Measurements from ENCODE around the gene LRRC23. TPM values are rescaled to one million over a fixed set of nuclear protein-coding genes. Genes with fewer than 3 reads are reported as not detected.

LRRC23 gene
- polyA plus RNA-seq (2011; rRNA removed) (33.3 and 40.4 TPM in 2 replicates), polyA plus RNA-seq (2017; fragmentation: RNase III; extraction: RNeasy Plus Mini Kit Qiagen cat#74134 plus additional on column Dnase treatment) (17.2 to 19.1 TPM (median 19.1 TPM) in 3 replicates), polyA minus RNA-seq (2011; rRNA and poly(A)+ RNA removed) (16.6 and 22.1 TPM in 2 replicates)
- 19.4 and 20.2 TPM in 2 replicates for polyA plus RNA-seq (2012; cell fraction: cytosol; rRNA removed)
- polyA plus RNA-seq (2012; cell fraction: nucleus; rRNA removed) = 11.1 and 15.2 TPM in 2 replicates

GRCh38 chr12:6904280-6905276 is at the start of gene LRRC23:
Gene LRRC23, plus strand, starts transcription at chr12:6904822. Its CDS starts 812 bp downstream, at chr12:6905634.
- H3K27ac ChIP-seq = peak within 1 kb of the TSS; percentile 82 to 91
- TF ChIP-seq POLR2A (IDR thresholded peaks at IDR 0.05; ENCODE audit: low read length) (peak; percentile 71), KDM1A (IDR thresholded peaks at IDR 0.05; ENCODE audit: low read depth) (no peak), BCL3 (IDR thresholded peaks at IDR 0.05) (0 out of 3 replicates have a peak, but pooled peaks have one; percentile 26), PHF8 (IDR thresholded peaks at IDR 0.05; ENCODE audit: borderline replicate concordance, low read depth) (peak; percentile 54; the same call in 1 of the 2 replicates), MAX (IDR thresholded peaks at IDR 0.05) (peak; percentile 29), JUN (IDR thresholded peaks at IDR 0.05) (peak in 1 of 2 experiments; percentile 71; a peak in 1 of 5 replicates), FOSL2 (IDR thresholded peaks at IDR 0.05) (no peak), FOSL2 (CRISPR knock-in tag; IDR thresholded peaks at IDR 0.05) (peak; percentile 33; the same call in 1 of the 2 replicates), HOXB5 (CRISPR knock-in tag; IDR thresholded peaks at IDR 0.05) (0 out of 2 replicates have a peak, but pooled peaks have one; percentile 17), RCOR1 (IDR thresholded peaks at IDR 0.05; ENCODE audit: low read depth, low read length) (no peak), CEBPB (IDR thresholded peaks at IDR 0.05) (peak in 1 of 2 experiments; percentile 64; a peak in 2 of 4 replicates), CTCF (IDR thresholded peaks at IDR 0.05) (no peak), E2F6 (IDR thresholded peaks at IDR 0.05; ENCODE audit: borderline replicate concordance, low read depth) (0 out of 2 replicates have a peak, but pooled peaks have one; percentile 18)
- 9% methylated on average over 31 of the region's 34 CpGs for WGBS (ENCODE audit: missing lambda C conversion rate)
- ChIA-PET POLR2A (interaction anchor here (0.7 to 2.5 kb wide), 7 partner anchors 10 to 215 kb away, joined by 3 to 10 read pairs (median 5); partner anchors contain the start of genes C12orf57, ENO2, RNU7-1 and SPSB2), CTCF (interaction anchor here (1.1 to 22.2 kb wide), 6 partner anchors 10 to 57 kb away, joined by 3 to 232 read pairs (median 36); partner anchors contain the start of genes SPSB2 and TPI1)
- peaks cover 11% of the 10 kb centered on the region; the same call in 2 of the 3 replicates for H3K4me1 ChIP-seq
- no peaks in the 10 kb centered on the region for H3K9me3 ChIP-seq
- peak; percentile 94 for FAIRE-seq
- peak within 1 kb of the TSS; percentile 95 for H3K4me2 ChIP-seq
- peak within 1 kb of the TSS; percentile 78 for H3K4me3 ChIP-seq
- DNase-seq (ENCODE audit: low read depth in 1 of 2, low spot score in 1 of 2) = peak; percentile 95 to 98
- peak; percentile 94 to 97 for ATAC-seq

- DNase-seq (ENCODE audit: low read depth in 1 of 2, low spot score in 1 of 2) = no peak
- ATAC-seq = no peak
- H3K9me3 ChIP-seq = no peaks in the 10 kb centered on the region
- FAIRE-seq = no peak
- ChIA-PET POLR2A (interaction anchor here (1.6 kb wide), 1 partner anchor 12 kb away, joined by 5 read pairs; the partner anchor contains the start of gene TPI1), CTCF (interaction anchor here (1.4 to 10.1 kb wide), 4 partner anchors 10 to 36 kb away, joined by 4 to 117 read pairs (median 46); partner anchors contain the start of genes SPSB2 and TPI1)
- H3K27ac ChIP-seq = no peak overlapping the region
- H3K4me2 ChIP-seq = no peak overlapping the region
- H3K4me3 ChIP-seq = no peak overlapping the region
- 91% methylated on average over 14 of the region's 14 CpGs for WGBS (ENCODE audit: missing lambda C conversion rate)
- peaks cover 16% of the 10 kb centered on the region for H3K4me1 ChIP-seq
- TF ChIP-seq ESRRA (IDR thresholded peaks at IDR 0.05; ENCODE audit: borderline replicate concordance, low read length) (no peak), NFE2L2 (conservative IDR thresholded peaks at IDR 0.05; ENCODE audit: low read length) (no peak), RAD21 (conservative IDR thresholded peaks at IDR 0.05 in 1 of 2, IDR thresholded peaks at IDR 0.05 in 1 of 2) (no peak), RNF2 (IDR thresholded peaks at IDR 0.05; ENCODE audit: borderline replicate concordance, low read depth) (no peak), FOSB (CRISPR knock-in tag; IDR thresholded peaks at IDR 0.05) (no peak), HMGXB4 (CRISPR knock-in tag; IDR thresholded peaks at IDR 0.05; ENCODE audit: borderline replicate concordance) (no peak), KDM5A (IDR thresholded peaks at IDR 0.05) (no peak), HEYL (CRISPR knock-in tag; IDR thresholded peaks at IDR 0.05) (no peak), ZFP36 (IDR thresholded peaks at IDR 0.05; ENCODE audit: borderline replicate concordance, partially characterized antibody) (no peak), TFCP2L1 (CRISPR knock-in tag; IDR thresholded peaks at IDR 0.05) (no peak), HOXA7 (CRISPR knock-in tag; IDR thresholded peaks at IDR 0.05) (no peak), HDAC2 (IDR thresholded peaks at IDR 0.05) (no peak), EHMT2 (IDR thresholded peaks at IDR 0.05; ENCODE audit: low read depth) (no peak), CHD4 (IDR thresholded peaks at IDR 0.05; ENCODE audit: borderline replicate concordance) (no peak), TP53 (CRISPR knock-in tag; IDR thresholded peaks at IDR 0.05) (no peak), E2F6 (IDR thresholded peaks at IDR 0.05; ENCODE audit: borderline replicate concordance, low read depth) (no peak)
Measured at GRCh38 chr12:6855322-6855721, 49.3 kb upstream of the LRRC23 start.

Measured in A549 (cell line).